SK-N-SH treated with all-trans-retinoic acid at 6 μM for 48 hours (cell line): ENCODE measurements around the gene ZNF469.

Experiments
- ARNTL ChIP-seq: fragments of 450-650 bp; formaldehyde crosslinking; IDR thresholded peaks from 2 replicates; pipeline ENCODE4 v1.5.0; 2020; ENCODE audit warnings: low read depth, mild to moderate bottlenecking, moderate library complexity, borderline replicate concordance
- BACH2 ChIP-seq: fragments of 250-450 bp; sonication (Bioruptor Pico); IDR thresholded peaks from 2 replicates; pipeline ENCODE4 v1.9.0; 2021; ENCODE audit warnings: mild to moderate bottlenecking, borderline replicate concordance
- CREB5 ChIP-seq: fragments of 250-450 bp; sonication (Bioruptor Pico); IDR thresholded peaks from 2 replicates; pipeline ENCODE4 v1.5.1; 2020; ENCODE audit warnings: low read depth, mild to moderate bottlenecking, moderate library complexity
- CSDC2 ChIP-seq: fragments of 250-450 bp; sonication (Bioruptor Pico); IDR thresholded peaks from 2 replicates; pipeline ENCODE4 v1.5.0; 2020; ENCODE audit warnings: mild to moderate bottlenecking, moderate library complexity
- ESRRG ChIP-seq: fragments of 250-450 bp; sonication (Bioruptor Pico); IDR thresholded peaks from 2 replicates; pipeline ENCODE4 v1.6.1; 2021; ENCODE audit warnings: mild to moderate bottlenecking
- GLIS3 ChIP-seq: fragments of 250-450 bp; sonication (Bioruptor Pico); IDR thresholded peaks from 2 replicates; pipeline ENCODE4 v1.5.0; 2020; ENCODE audit warnings: mild to moderate bottlenecking, moderate library complexity
- OSR1 ChIP-seq: fragments of 250-450 bp; sonication (Bioruptor Pico); IDR thresholded peaks from 2 replicates; pipeline ENCODE4 v1.8.0; 2022; ENCODE audit warnings: moderate library complexity, mild to moderate bottlenecking, inconsistent platforms
- POU6F1 ChIP-seq: fragments of 250-450 bp; sonication (Bioruptor Pico); IDR thresholded peaks from 2 replicates; pipeline ENCODE4 v1.8.0; 2021; ENCODE audit warnings: low read depth, mild to moderate bottlenecking, moderate library complexity, borderline replicate concordance
- SNAI2 ChIP-seq: fragments of 250-450 bp; sonication (Bioruptor Pico); IDR thresholded peaks from 2 replicates; pipeline ENCODE4 v1.5.0; 2020; ENCODE audit warnings: mild to moderate bottlenecking, moderate library complexity
- TCF4 ChIP-seq: fragments of 250-450 bp; sonication (Bioruptor Pico); IDR thresholded peaks from 2 replicates; pipeline ENCODE4 v1.8.0; 2021; ENCODE audit warnings: mild to moderate bottlenecking, moderate library complexity, borderline replicate concordance
- ZFP30 ChIP-seq: fragments of 450-650 bp; formaldehyde crosslinking; IDR thresholded peaks from 2 replicates; pipeline ENCODE4 v1.5.0; 2022; ENCODE audit warnings: mild to moderate bottlenecking, moderate library complexity
- ZNF70 ChIP-seq: fragments of 450-650 bp; formaldehyde crosslinking; IDR thresholded peaks from 2 replicates; pipeline ENCODE4 v1.5.0; 2020; ENCODE audit warnings: mild to moderate bottlenecking, moderate library complexity
- TF ChIP-seq, protein P1 (sequence below): fragments of 250-450 bp; sonication (Bioruptor Pico); IDR thresholded peaks from 2 replicates; pipeline ENCODE4 v1.8.0; 2020; ENCODE audit warnings: mild to moderate bottlenecking, moderate library complexity, borderline replicate concordance
- TF ChIP-seq, protein P2 (sequence below): fragments of 250-450 bp; sonication (Bioruptor Pico); IDR thresholded peaks from 2 replicates; pipeline ENCODE4 v1.5.1; 2021; ENCODE audit warnings: mild to moderate bottlenecking, moderate library complexity

- TF ChIP-seq SNAI2 (CRISPR knock-in tag): no peak
- TF ChIP-seq OSR1 (CRISPR knock-in tag): no peak
- no peak for TF ChIP-seq CSDC2
- TF ChIP-seq ARNTL (CRISPR knock-in tag): no peak
- TF ChIP-seq, protein P1, sequence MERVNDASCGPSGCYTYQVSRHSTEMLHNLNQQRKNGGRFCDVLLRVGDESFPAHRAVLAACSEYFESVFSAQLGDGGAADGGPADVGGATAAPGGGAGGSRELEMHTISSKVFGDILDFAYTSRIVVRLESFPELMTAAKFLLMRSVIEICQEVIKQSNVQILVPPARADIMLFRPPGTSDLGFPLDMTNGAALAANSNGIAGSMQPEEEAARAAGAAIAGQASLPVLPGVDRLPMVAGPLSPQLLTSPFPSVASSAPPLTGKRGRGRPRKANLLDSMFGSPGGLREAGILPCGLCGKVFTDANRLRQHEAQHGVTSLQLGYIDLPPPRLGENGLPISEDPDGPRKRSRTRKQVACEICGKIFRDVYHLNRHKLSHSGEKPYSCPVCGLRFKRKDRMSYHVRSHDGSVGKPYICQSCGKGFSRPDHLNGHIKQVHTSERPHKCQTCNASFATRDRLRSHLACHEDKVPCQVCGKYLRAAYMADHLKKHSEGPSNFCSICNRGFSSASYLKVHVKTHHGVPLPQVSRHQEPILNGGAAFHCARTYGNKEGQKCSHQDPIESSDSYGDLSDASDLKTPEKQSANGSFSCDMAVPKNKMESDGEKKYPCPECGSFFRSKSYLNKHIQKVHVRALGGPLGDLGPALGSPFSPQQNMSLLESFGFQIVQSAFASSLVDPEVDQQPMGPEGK (CRISPR knock-in tag): no peak
- TF ChIP-seq BACH2 (CRISPR knock-in tag): no peak
- no peak for TF ChIP-seq ESRRG (CRISPR knock-in tag)
- TF ChIP-seq, protein P2, sequence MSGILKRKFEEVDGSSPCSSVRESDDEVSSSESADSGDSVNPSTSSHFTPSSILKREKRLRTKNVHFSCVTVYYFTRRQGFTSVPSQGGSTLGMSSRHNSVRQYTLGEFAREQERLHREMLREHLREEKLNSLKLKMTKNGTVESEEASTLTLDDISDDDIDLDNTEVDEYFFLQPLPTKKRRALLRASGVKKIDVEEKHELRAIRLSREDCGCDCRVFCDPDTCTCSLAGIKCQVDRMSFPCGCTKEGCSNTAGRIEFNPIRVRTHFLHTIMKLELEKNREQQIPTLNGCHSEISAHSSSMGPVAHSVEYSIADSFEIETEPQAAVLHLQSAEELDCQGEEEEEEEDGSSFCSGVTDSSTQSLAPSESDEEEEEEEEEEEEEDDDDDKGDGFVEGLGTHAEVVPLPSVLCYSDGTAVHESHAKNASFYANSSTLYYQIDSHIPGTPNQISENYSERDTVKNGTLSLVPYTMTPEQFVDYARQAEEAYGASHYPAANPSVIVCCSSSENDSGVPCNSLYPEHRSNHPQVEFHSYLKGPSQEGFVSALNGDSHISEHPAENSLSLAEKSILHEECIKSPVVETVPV (CRISPR knock-in tag): no peak
- TF ChIP-seq ZNF70: no peak
- TF ChIP-seq POU6F1: no peak
- TF ChIP-seq GLIS3: no peak
- no peak for TF ChIP-seq CREB5 (CRISPR knock-in tag)
- no peak for TF ChIP-seq ZFP30
- no peak for TF ChIP-seq TCF4 (CRISPR knock-in tag)
Observed at GRCh38 chr16:88373211-88373610, 9.5 kb upstream of the ZNF469 start.
